Activated T-helper 9 cell treated with anti-CD3 and anti-CD28 coated beads, Interleukin-2, amount 50 U/mL, for 16 hours (primary cell): Measurements from ENCODE around the gene ATG10.
"Not testable (repeated sequence)": the region's sequence is repeated elsewhere in the genome, so short reads cannot be mapped to it uniquely, and the experiment has no call there.

Experiments used
- DNase-seq: peaks from one replicate; pipeline ENCODE4 v3.0.0-alpha.2; 2020; ENCODE audit warnings: low read depth

The ATG10 gene

DNA sequence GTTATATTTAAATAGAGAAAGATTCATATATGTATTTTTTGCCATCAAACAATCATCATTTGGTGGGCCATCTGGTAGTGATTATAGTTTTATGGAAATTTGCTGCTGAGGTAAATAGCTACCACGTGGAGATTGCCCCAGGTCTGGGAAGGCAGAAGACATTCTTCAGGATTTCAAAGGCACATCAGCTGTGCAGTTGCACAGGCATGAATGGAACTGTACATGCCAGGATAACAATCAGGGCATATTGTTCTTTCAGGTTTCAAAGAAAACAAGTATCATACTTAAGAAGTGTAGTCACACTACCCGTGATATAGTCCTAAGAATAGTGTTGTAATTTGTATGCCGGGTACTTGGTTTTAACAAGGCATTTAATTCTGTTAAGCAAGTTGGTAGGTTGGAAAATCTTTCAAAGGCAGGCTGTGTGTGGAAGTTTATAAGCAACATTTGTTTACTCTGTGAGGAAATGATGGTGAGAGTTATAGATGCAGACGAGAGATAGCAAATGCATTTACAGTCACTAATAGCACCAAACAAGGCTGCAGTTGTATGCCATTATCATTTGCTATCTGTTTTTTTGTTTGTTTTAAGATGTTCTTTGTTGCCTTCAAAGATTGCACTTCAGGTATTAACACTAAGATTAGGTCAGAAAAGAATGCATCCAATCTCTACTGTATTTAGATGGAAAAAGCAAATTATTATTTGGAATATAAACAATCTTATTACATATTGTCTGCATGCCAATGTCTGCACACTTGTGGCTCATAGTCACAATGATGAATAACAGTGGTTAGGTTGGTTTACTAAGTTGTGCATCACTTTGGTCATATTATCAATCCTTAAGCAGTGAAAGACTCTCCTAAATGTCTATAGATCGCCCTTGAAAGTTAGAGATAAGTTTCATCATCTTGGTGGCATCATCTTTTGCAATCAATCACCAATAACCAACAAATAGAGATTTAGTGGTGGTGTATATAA lies 251.1 kb downstream of the ATG10 start:
- DNase-seq = no peak

- DNase-seq = peak; percentile 28
Observed at GRCh38 chr5:82225525-82226172, 253.8 kb downstream of the ATG10 start.

DNA sequence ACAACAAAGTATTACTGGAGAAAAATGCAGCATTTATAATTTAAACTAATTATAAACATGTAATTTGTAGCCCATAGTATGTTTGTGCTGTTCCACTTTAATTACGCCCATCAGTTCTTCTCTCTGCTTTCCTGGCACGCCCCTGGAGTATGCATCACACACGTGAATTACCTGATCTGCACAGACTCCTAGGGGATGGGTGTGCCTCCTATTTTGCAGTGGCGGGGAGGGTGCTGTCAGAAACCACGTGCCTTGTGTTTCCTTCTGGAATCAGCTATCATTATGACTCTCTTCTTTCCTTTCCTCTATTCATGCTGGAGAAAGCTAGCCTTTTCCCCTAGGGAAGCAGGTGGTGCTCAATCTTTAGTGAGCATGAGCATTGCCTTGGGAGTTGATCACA lies 263.1 kb downstream of the ATG10 start:
- DNase-seq = no peak

- DNase-seq = no peak
Observed at GRCh38 chr5:82244151-82244550, 272.3 kb downstream of the ATG10 start.

DNA sequence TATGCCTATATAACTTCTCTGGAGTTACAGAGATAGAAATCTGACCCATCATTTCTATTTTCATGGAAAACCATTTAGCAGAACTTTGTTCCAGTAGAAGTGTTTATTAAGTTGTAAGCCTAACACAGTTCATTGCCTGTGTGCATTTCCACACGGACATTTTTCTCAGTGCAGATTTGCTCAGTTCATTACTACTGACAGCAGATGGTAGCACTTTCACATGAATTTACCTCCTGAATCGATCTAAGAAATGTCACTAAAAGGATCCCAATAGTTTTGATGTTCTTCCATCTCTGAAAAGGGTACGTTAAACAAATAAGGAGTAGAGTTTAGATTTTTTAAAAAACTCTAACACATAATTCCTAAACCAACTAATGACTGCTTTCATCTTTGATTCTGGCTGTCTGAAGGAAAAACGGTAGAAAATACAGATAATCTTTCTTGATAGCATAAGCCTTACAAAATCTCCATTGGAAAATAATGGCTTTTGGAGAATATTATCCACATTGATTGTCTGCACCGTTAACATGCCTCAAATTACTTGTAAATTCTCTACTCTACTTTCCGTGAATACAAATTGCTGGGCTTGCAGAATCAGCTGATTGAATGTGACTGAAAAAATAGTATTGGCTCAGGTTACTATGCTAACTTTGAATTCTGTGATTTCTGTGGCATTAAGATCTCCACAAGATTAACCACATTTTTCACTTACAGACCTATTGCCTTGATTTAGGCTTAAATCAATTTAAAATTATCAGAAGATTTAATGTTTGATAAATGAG lies 273.2 kb downstream of the ATG10 start:
- no peak for DNase-seq

- DNase-seq = no peak
Observed at GRCh38 chr5:82246960-82247574, 275.2 kb downstream of the ATG10 start.

DNA sequence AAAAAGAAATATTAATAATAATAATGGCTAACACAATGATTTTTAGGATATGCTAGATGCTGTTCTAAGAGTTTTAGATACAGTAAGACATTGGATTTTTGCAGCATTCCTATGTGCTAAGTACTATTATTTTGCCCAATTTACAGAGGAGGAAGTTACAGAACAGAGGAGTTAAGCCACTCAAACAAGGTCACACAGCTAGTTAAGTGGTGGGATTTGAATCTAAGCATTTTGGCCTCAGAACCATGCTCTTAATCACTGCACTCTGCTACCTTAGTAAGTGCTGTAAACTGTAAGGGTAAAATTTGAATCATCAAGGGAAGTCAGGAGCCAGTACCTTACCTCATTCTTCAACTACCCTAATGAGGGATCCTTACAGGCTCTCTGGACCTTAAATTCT lies 280.9 kb downstream of the ATG10 start:
- no peak for DNase-seq

DNA sequence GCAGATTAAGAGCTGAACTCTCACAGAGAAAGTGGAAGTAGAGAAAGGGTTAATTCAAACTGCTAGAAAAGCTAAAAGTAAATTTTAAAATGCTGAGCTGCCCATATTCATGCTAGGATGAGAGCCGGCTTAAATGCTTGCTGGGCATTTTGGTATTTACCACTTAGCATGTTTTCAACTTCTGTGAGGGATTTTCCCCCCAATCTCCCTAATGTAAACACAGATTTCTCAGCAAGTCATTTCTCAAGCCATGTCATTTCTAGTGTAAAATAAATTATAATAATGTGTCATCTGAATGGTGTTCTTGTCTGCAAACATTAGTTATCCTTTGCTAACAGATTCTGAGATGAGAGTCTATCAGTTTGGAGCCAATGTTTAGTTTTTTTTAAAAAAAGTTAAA lies 284.0 kb downstream of the ATG10 start:
- no peak for DNase-seq

- no peak for DNase-seq
Observed at GRCh38 chr5:82257247-82257646, 285.4 kb downstream of the ATG10 start.

DNA sequence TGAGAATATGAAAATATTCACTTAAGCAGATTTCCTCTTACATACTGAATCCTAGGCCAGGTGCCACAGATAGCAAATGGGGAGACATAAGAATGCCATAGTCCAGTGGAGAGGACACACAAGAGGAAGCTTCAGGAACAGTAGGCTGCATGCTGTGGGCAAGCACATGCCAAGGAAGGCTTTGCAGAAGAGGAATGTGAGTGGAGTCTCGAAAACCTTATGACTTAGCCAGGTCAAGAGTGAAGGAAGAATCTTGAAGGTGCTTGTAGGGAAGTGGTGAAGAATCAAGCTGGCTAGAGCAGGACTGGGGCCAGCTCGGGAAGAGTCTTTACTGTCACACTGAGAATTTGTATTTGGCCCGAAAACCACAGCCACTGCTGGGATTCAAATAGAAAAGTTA lies 285.9 kb downstream of the ATG10 start:
- no peak for DNase-seq

GRCh38 chr5:82259172-82259800 lies 287.5 kb downstream of the ATG10 start:
- no peak for DNase-seq

DNA sequence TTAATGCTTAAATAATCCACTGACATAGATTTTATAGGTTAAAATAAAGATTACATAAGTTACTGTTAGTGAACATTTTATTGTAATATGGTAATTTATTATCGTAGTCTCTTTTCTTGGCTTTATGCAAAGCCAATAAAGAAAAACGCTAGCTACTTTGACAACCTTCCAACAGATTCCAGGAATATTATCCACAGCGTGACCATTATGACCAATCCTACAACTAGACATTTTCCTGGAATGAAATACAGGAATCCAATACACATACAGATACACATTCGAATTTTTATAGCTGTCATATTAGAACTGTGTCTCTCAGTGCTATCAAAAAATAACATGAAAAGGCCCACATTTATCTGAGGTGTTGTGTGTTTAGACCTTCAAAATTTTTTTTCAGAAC lies 293.2 kb downstream of the ATG10 start:
- no peak for DNase-seq

DNA sequence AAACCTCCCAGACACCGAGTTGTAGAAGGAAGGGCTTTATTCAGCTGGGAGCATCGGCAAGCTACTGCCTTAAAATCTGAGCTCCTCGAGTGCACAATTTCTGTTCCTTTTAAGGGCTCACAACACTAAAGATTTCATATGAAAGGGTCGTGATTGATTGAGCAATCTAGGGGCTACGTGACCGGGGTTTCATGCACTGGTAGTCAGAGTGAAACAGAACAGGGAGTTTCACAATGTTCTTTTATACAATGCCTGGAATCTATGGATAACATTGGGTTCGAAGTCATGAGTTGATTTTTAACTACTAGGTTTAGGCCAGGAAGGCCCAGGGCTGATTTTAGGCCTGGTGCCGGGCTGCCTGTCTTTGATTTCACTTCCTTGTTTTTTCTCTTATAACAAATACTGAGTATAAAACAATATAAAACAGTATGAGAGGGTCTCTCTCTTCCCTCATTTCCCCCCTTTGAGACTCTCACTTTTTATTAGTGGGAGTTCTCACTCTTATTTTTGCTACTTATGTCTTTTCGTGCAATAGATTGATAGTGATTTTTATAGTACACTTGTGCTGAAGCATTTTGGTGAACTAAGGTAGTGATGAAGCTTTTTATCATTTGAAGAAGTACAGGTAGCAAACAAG lies 295.6 kb downstream of the ATG10 start:
- not testable (repeated sequence) for DNase-seq

DNA sequence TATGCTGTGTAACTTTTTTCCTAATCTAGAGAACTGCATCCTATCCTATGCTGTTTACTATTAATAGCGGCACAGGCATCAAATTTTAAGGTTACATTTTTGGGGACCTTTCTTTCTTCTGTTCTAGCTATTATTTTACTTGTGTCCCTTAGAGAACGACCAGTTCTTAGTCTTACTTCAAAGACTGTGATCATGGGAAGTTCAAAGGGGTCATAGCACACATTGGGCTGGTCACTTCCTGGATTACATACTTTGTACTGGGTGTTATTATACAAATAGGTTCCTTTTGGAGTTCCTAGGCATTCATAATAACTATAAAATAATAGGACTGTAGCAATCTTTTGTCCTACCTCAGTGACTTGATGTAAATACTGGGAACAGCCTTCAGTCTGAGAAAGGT lies 297.5 kb downstream of the ATG10 start:
- DNase-seq = not testable (repeated sequence)

DNA sequence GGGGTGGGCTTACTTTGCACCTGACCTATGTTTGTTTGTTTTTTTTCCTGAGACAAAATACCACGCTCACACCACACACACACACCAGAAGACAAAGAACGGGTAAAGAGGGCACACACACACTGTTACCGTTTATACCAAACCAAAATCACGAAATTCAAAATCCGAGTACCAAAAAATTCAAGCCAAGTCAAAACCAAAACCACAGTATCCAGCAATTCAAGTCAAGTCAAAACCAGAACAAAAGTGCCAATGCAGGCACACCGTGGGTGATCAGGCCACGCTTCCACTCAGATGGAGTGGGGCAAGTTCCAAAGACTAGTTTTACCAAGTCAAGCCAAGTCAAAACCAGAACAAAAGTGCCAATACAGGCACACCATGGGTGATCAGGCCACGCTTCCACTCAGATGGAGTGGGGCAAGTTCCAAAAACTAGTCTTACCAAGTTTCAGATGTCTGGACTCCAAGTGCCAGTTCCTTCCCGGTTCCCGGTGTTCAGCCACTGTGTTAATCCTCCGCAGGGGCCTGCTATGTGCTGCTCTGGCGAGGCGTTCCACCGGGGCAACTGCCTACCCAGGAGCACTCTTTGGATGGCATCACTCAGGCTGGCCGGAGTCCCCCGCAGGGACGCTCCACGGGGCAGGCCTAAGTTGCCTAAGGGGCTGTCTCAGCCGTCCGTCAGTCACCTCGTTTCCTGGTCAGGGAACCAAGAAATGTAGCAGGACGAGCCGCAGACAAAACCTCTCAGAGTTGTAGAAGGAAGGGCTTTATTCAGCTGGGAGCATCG lies 300.9 kb downstream of the ATG10 start:
- DNase-seq = not testable (repeated sequence)

DNA sequence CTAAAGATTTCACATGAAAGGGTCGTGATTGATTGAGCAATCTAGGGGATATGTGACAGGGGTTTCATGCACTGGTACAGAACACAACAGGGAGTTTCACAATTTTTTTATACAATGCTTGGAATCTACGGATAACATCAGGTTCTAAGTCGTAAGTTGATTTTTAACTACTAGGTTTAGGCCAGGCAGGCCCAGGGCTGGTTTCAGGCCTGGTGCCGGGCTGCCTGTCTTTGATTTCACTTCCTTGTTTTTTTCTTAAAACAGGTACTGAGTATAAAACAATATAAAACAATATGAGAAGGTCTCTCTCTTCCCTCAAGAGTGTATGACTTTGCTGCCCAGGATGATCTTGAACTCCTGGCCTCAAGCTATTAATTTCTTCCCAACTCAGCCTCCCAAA lies 301.6 kb downstream of the ATG10 start:
- not testable (repeated sequence) for DNase-seq

DNA sequence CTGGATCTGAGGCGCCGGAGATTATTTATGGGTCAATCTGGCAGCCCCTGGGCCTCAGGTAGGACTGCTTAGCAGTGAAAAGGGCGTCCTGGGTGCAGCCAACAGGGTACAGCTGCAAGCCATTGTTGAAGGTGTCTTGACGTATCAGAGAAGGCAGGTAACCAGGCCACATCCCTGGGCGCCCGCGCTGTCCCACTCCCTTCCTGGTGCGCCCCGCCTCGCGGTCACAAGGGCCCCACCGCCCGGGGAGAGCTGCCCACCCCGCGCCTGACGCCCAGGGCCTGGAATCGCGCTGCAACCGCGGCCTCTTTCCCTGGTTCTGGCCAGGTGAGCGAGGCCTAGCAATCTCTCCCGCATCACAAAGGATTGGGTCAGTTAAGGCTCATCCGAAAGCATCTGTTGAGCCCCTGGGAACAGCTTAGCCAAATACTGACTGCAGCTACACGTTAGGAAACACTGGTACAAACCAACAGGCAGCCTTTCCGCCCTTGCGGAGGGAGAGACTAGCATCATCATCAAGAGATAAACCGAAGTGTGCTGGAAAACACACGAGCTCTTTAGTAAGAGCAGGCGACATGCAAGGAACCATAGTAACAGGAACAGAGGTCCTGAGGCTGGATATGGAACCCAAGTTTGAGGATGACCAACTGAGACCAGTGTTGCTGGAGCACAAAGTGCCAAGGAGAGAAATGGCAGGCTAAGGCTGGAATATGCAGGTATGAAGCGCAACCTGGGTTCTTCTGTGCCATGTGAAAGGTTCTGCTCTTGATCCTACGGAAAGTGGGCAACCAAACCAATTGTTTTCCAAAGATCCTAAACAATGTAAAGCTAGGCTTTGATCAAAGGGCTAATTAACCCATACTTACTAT lies 302.8 kb downstream of the ATG10 start:
- DNase-seq = no peak

DNA sequence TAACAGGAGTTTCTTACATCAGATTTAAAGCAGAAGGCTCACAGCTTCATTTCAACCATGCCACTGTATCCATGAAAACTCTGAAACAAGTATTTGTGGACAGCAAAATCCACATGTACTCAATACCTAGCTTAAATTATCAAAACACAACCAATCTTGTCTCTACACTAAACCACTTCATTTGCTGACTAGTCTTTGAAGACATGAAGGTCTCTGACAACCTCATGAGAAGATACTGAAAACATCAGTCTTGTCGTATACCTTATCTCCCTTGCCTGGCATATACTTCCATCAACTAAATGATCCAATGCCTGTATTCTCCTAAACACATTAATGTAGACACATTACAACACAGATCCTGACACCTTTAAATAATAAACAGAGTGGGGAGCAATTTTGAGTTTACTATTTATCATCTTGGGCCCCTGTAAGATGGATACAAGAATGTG lies 303.4 kb downstream of the ATG10 start:
- no peak for DNase-seq
